ENCODE measurements around the gene QRICH2.
"Not testable (repeated sequence)": the region's sequence is repeated elsewhere in the genome, so short reads cannot be mapped to it uniquely, and the experiment has no call there.

The QRICH2 gene

GRCh38 chr17:76307966-76308338 is at the start of gene QRICH2:
QRICH2 (minus strand) TSS chr17:76308276; CDS start chr17:76307998, 278 bp downstream.
- DNase-seq (ENCODE audit: low read depth in 1 of 2, low spot score in 1 of 2) = no peak

- DNase-seq (ENCODE audit: low read depth in 1 of 2, low spot score in 1 of 2) = no peak
These were observed 49.6 kb upstream of the QRICH2 start for GRCh38 chr17:76357597-76358158.

GRCh38 chr17:76356803-76357456 is 48.9 kb upstream of the QRICH2 start:
- no peak for DNase-seq (ENCODE audit: low read depth in 1 of 2, low spot score in 1 of 2)

- no peak for DNase-seq (ENCODE audit: low read depth in 1 of 2, low spot score in 1 of 2)
These were observed 46.8 kb upstream of the QRICH2 start for GRCh38 chr17:76354747-76355310.

- no peak for DNase-seq (ENCODE audit: low read depth in 1 of 2, low spot score in 1 of 2)
These were observed 46.2 kb upstream of the QRICH2 start for GRCh38 chr17:76354317-76354729.

- DNase-seq (ENCODE audit: low read depth in 1 of 2, low spot score in 1 of 2) = peak; percentile 50 to 61
These were observed 45.7 kb upstream of the QRICH2 start, which contains the start of gene PRPSAP1 for GRCh38 chr17:76353599-76354316. PRPSAP1 (minus strand) TSS chr17:76353916; CDS start chr17:76353703, 213 bp downstream.

- no peak for DNase-seq (ENCODE audit: low read depth in 1 of 2, low spot score in 1 of 2)
These were observed 45.0 kb upstream of the QRICH2 start for GRCh38 chr17:76353004-76353598.

- DNase-seq (ENCODE audit: low read depth in 1 of 2, low spot score in 1 of 2) = no peak
These were observed 43.5 kb upstream of the QRICH2 start for GRCh38 chr17:76351526-76352071.

GRCh38 chr17:76350463-76350862 is 42.4 kb upstream of the QRICH2 start:
- DNase-seq (ENCODE audit: low read depth in 1 of 2, low spot score in 1 of 2) = no peak

- not testable (repeated sequence) for DNase-seq (ENCODE audit: low read depth in 1 of 2, low spot score in 1 of 2)
These were observed 38.9 kb upstream of the QRICH2 start for GRCh38 chr17:76346936-76347335.

- DNase-seq (ENCODE audit: low read depth in 1 of 2, low spot score in 1 of 2) = no peak
These were observed 37.4 kb upstream of the QRICH2 start for GRCh38 chr17:76345377-76345974.

GRCh38 chr17:76343106-76343505 is 35.0 kb upstream of the QRICH2 start:
- no peak for DNase-seq (ENCODE audit: low read depth in 1 of 2, low spot score in 1 of 2)

GRCh38 chr17:76341301-76341700 is 33.2 kb upstream of the QRICH2 start:
- no peak for DNase-seq (ENCODE audit: low read depth in 1 of 2, low spot score in 1 of 2)

GRCh38 chr17:76337413-76337777 is 29.3 kb upstream of the QRICH2 start:
- DNase-seq (ENCODE audit: low read depth in 1 of 2, low spot score in 1 of 2) = no peak

GRCh38 chr17:76336756-76337412 is 28.8 kb upstream of the QRICH2 start:
- DNase-seq (ENCODE audit: low read depth in 1 of 2, low spot score in 1 of 2) = no peak

- no peak for DNase-seq (ENCODE audit: low read depth in 1 of 2, low spot score in 1 of 2)
These were observed 27.8 kb upstream of the QRICH2 start for GRCh38 chr17:76335716-76336381.

GRCh38 chr17:76333673-76334505 is 25.8 kb upstream of the QRICH2 start:
- DNase-seq (ENCODE audit: low read depth in 1 of 2, low spot score in 1 of 2) = no peak

- no peak for DNase-seq (ENCODE audit: low read depth in 1 of 2, low spot score in 1 of 2)
These were observed 23.0 kb upstream of the QRICH2 start for GRCh38 chr17:76331083-76331482.

- DNase-seq (ENCODE audit: low read depth in 1 of 2, low spot score in 1 of 2) = no peak
These were observed 21.6 kb upstream of the QRICH2 start for GRCh38 chr17:76329664-76330063.

All from activated T-helper 1 cell treated with anti-CD3 and anti-CD28 coated beads, Interleukin-2, amount 50 U/mL, for 16 hours (primary cell).